PFSK-1 (cell line): ENCODE results near the gene NR3C1.

Experiments
- POLR2AphosphoS5 ChIP-seq: IDR thresholded peaks from 2 replicates; pipeline ENCODE4 v1.6.1; 2012; ENCODE audit warnings: low read depth, mild to moderate bottlenecking, control low read depth, low read length, moderate library complexity
- TAF1 ChIP-seq: IDR thresholded peaks from 2 replicates; pipeline ENCODE4 v1.6.1; 2012; ENCODE audit warnings: low read length, control low read depth, borderline replicate concordance; ENCODE audit not compliant: insufficient read depth

DNA sequence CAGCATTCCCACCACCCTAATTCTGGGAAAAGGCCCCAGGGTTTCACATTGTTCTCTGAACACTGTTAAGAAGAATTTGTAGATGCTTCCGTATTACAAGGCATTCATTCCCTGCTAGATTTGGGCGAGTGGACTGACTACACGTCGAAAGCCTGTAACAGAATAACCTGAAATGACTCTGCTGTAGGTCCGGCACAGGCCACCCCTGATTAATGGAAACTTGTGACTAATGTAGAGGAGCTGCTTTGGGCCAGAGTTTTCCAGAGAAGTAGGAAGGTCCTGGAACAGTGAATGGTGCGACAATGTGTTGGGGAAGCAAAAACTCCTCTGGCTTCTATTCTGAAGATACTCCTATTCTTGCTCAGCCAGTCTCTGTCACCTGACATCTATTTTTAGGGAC is 87.6 kb downstream of the NR3C1 start:
- TF ChIP-seq POLR2AphosphoS5 (no peak), TAF1 (no peak)
